ENCODE data around the gene MANSC1. TPM values are rescaled to one million over a fixed set of nuclear protein-coding genes. Genes with fewer than 3 reads are reported as not detected.

Gene MANSC1
- total RNA-seq, 1 experiment from 2014 or later, result 32.0 TPM

DNA sequence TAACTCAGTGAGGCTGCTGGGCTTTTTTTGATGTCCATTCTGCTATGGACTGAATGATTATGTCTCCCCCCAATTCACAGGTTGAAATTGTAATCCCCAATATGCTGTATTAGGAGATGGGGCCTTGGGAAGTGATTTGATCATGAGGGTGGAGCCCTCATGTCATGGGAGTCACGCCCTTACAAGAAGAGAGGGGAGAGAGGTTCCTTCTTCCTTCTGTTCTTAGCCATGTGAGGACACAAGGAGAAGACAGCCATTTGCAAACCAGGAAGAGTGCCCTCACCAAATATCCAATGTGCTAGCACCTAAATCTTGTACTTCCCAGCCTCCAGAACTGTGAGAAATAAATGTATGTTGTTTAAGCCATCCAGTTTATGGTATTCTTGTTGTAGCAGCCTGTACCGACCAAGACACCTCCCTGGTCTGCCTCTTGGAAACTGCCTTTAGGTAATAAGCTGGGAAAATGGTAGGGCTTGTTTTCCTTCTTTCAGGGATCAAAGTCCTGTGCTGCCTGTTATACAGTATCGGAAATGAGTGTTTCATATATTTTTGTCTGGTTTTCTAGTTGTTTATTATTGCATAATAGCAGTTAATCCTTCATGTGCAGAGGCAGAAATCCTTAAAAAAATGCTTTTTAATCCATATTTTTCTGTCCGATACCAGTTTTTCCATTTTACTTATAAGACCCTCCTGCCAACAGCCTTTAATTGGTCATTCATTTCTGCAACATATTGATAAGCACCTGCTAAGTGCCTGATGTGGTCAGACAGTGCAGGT, 23.1 kb upstream of the MANSC1 start:
- H3K4me3 ChIP-seq, result no peak overlapping the region
- intact Hi-C loops (cut with micrococcal nuclease; ENCODE audit: unreplicated experiment), result no loop called here
- no peaks in the 10 kb centered on the region for H3K27me3 ChIP-seq (ENCODE audit: insufficient read depth, low read depth)
- no peak overlapping the region for H3K4me2 ChIP-seq
- H2AFZ ChIP-seq, result no peak overlapping the region
- no peaks in the 10 kb centered on the region for H3K4me1 ChIP-seq (replicated peaks; ENCODE audit: insufficient read depth)
- H3K9me3 ChIP-seq (ENCODE audit: insufficient read depth, low read depth), result no peaks in the 10 kb centered on the region
- H3K27ac ChIP-seq, result no peak overlapping the region
- no peaks in the 10 kb centered on the region for H4K20me1 ChIP-seq (ENCODE audit: insufficient read depth)
- BruUV-seq (replicated peaks), result no TSS peak
- H3F3A ChIP-seq (ENCODE audit: insufficient read depth, low read depth), result no peaks in the 10 kb centered on the region
- CTCF ChIA-PET, result interaction anchor here (0.6 kb wide), 1 partner anchor 93 kb away, joined by 4 read pairs; no protein-coding TSS in a partner anchor
- POLR2A ChIA-PET (ENCODE audit: unreplicated experiment), result interaction anchor here (0.6 kb wide), 1 partner anchor 325 kb away, joined by 4 read pairs; no protein-coding TSS in a partner anchor
- no peak for TF ChIP-seq EZH2 (IDR thresholded peaks at IDR 0.05; ENCODE audit: low read depth)
- TF ChIP-seq, protein P1, sequence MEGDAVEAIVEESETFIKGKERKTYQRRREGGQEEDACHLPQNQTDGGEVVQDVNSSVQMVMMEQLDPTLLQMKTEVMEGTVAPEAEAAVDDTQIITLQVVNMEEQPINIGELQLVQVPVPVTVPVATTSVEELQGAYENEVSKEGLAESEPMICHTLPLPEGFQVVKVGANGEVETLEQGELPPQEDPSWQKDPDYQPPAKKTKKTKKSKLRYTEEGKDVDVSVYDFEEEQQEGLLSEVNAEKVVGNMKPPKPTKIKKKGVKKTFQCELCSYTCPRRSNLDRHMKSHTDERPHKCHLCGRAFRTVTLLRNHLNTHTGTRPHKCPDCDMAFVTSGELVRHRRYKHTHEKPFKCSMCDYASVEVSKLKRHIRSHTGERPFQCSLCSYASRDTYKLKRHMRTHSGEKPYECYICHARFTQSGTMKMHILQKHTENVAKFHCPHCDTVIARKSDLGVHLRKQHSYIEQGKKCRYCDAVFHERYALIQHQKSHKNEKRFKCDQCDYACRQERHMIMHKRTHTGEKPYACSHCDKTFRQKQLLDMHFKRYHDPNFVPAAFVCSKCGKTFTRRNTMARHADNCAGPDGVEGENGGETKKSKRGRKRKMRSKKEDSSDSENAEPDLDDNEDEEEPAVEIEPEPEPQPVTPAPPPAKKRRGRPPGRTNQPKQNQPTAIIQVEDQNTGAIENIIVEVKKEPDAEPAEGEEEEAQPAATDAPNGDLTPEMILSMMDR (conservative IDR thresholded peaks at IDR 0.05), result no peak
- no peaks in the 10 kb centered on the region for H3K79me2 ChIP-seq (ENCODE audit: low read depth)
- H3K36me3 ChIP-seq (ENCODE audit: low read depth), result no peaks in the 10 kb centered on the region
- no peak for DNase-seq
- H3K9me2 ChIP-seq (ENCODE audit: insufficient read depth), result no peaks in the 10 kb centered on the region

DNA sequence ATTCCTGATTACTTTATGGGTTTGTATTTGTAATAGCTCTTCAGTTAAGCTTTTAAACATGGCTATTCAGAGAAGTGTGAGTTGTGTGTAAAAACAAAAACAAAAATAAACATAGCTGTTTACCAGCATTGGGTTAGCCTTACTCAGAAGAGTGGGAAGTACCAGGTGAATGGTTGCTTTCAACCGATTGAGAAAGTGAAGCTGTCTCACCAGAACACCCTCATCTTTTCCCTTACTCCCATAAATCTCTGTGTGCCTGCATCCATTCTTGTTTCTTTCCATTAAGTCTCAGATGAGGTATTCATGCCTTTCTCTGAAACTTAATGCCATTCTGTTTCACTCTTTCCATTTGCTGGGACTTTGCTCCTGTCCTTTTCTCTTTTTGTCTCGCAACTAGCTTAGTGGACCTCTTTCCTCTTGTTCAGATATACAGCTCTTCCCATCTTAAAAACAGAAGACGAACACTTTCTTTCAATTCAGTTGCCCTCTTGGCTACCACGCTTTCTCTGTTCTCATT, 17.5 kb upstream of the MANSC1 start:
- DNase-seq, result no peak
- no peaks in the 10 kb centered on the region for H3K9me2 ChIP-seq (ENCODE audit: insufficient read depth)
- intact Hi-C loops (cut with micrococcal nuclease; ENCODE audit: unreplicated experiment), result no loop called here
- no peaks in the 10 kb centered on the region for H3K36me3 ChIP-seq (ENCODE audit: low read depth)
- no peaks in the 10 kb centered on the region for H3K27me3 ChIP-seq (ENCODE audit: insufficient read depth, low read depth)
- H3K9me3 ChIP-seq (ENCODE audit: insufficient read depth, low read depth), result no peaks in the 10 kb centered on the region
- no peaks in the 10 kb centered on the region for H3K79me2 ChIP-seq (ENCODE audit: low read depth)
- ChIA-PET CTCF (no interaction called here), POLR2A (ENCODE audit: unreplicated experiment) (interaction anchor here (0.6 to 0.7 kb wide), 4 partner anchors 300 to 658 kb away, joined by 3 to 8 read pairs (median 4); no protein-coding TSS in a partner anchor)
- TF ChIP-seq, protein P1 (conservative IDR thresholded peaks at IDR 0.05), result no peak
- no peak for TF ChIP-seq EZH2 (IDR thresholded peaks at IDR 0.05; ENCODE audit: low read depth)
- no peak overlapping the region for H3K27ac ChIP-seq
- peaks cover 9% of the 10 kb centered on the region; the same call in 1 of the 2 replicates for H3K4me1 ChIP-seq (replicated peaks; ENCODE audit: insufficient read depth)
- H3F3A ChIP-seq (ENCODE audit: insufficient read depth, low read depth), result no peaks in the 10 kb centered on the region; the same call in 1 of the 2 replicates
- no TSS peak for BruUV-seq (replicated peaks)
- no peaks in the 10 kb centered on the region for H4K20me1 ChIP-seq (ENCODE audit: insufficient read depth)
- no peak overlapping the region for H3K4me2 ChIP-seq
- H2AFZ ChIP-seq, result no peak overlapping the region
- H3K4me3 ChIP-seq, result no peak overlapping the region

DNA sequence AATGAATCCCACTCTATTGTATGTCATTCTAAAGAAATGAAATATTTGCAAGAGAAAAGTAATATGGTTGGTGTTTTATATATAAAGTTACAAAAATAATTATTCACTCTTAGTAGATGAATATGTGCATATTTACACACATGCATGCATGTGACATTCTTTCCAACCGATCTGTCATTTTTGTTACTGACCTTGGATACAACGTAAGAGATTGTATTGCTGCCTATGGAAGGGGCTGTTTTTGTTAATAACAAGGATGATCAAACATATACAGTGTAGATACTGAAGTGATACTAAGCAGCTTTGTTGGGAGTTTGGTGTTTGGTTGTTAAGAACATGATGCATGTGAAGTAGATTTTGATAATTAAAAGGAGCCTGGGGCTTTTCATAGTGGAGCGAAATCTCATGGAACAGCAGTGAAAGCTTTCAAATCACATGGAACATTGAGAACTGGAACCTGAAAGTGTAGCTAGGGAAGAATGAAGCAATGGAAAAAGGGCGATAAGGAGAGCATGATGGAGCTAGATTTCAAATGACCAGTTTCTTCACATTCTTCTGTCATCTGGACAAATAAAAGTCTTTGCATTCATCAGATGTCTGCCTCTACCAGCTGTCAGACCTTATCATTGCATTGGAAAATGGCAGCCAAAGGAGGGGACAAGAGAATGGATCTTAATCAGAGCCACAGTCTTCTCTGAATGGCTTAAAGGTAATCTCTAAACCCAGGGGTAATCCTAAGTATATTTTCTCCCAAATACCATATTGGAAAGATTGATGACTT, 16.8 kb upstream of the MANSC1 start:
- BruUV-seq (replicated peaks), result no TSS peak
- no peaks in the 10 kb centered on the region for H3K36me3 ChIP-seq (ENCODE audit: low read depth)
- H2AFZ ChIP-seq, result no peak overlapping the region
- intact Hi-C loops (cut with micrococcal nuclease; ENCODE audit: unreplicated experiment), result no loop called here
- no peaks in the 10 kb centered on the region for H3K27me3 ChIP-seq (ENCODE audit: insufficient read depth, low read depth)
- CTCF ChIA-PET, result no interaction called here
- no peaks in the 10 kb centered on the region for H3K79me2 ChIP-seq (ENCODE audit: low read depth)
- TF ChIP-seq EZH2 (IDR thresholded peaks at IDR 0.05; ENCODE audit: low read depth), result no peak
- TF ChIP-seq, protein P1 (conservative IDR thresholded peaks at IDR 0.05), result no peak
- no peak overlapping the region for H3K27ac ChIP-seq
- no peak overlapping the region for H3K4me2 ChIP-seq
- POLR2A ChIA-PET (ENCODE audit: unreplicated experiment), result interaction anchor here (0.6 to 0.7 kb wide), 3 partner anchors 299 to 409 kb away, joined by 3 to 8 read pairs (median 4); no protein-coding TSS in a partner anchor
- no peaks in the 10 kb centered on the region for H4K20me1 ChIP-seq (ENCODE audit: insufficient read depth)
- no peaks in the 10 kb centered on the region; the same call in 1 of the 2 replicates for H3F3A ChIP-seq (ENCODE audit: insufficient read depth, low read depth)
- H3K4me1 ChIP-seq (replicated peaks; ENCODE audit: insufficient read depth), result peaks cover 9% of the 10 kb centered on the region; the same call in 1 of the 2 replicates
- no peak overlapping the region for H3K4me3 ChIP-seq
- no peaks in the 10 kb centered on the region for H3K9me3 ChIP-seq (ENCODE audit: insufficient read depth, low read depth)
- DNase-seq, result no peak
- no peaks in the 10 kb centered on the region for H3K9me2 ChIP-seq (ENCODE audit: insufficient read depth)

Data from PC-9 (cell line).